Gastroesophageal sphincter (tissue), 3 donors: ENCODE data around the gene PARP14.

ENCODE experiments used
- CTCF ChIP-seq, 4 experiments: fragments of 200-600 bp in 2 of 4; fragments of 450-650 bp in 2 of 4; sonication (generic) in 1 of 4; IDR thresholded peaks; one replicate each; pipeline ENCODE4 v1.5.1; 2017 to 2019; ENCODE audit warnings: antibody characterized with exemption in 4 of 4, mild to moderate bottlenecking in 2 of 4, moderate library complexity in 2 of 4
- EP300 ChIP-seq: sonication (generic); formaldehyde crosslinking; IDR thresholded peaks from one replicate; pipeline ENCODE4 v1.6.1; 2017; ENCODE audit warnings: antibody characterized with exemption, mild to moderate bottlenecking
- POLR2A ChIP-seq, 2 donors: fragments of 450-650 bp; IDR thresholded peaks; one replicate each; pipeline ENCODE4 v1.6.1; 2017; ENCODE audit warnings: antibody characterized with exemption in 2 of 2, mild to moderate bottlenecking in 2 of 2, moderate library complexity in 1 of 2
- POLR2AphosphoS5 ChIP-seq: sonication (generic); formaldehyde crosslinking; IDR thresholded peaks from one replicate; pipeline ENCODE4 v1.6.1; 2017; ENCODE audit warnings: antibody characterized with exemption

GRCh38 chr3:122695927-122696561 is 15.4 kb downstream of the PARP14 start:
- TF ChIP-seq CTCF (IDR thresholded peaks at IDR 0.05) (no peak), POLR2A (IDR thresholded peaks at IDR 0.05) (no peak), POLR2AphosphoS5 (no peak), EP300 (no peak)
